Skeletal muscle satellite cell (primary cell): ENCODE data around the gene F11.
"Not testable (repeated sequence)": the region's sequence is repeated elsewhere in the genome, so short reads cannot be mapped to it uniquely, and the experiment has no call there.

ENCODE experiments used
- H3K27me3 ChIP-seq: 2 replicates; pipeline ENCODE4 v1.7.0; 2013; ENCODE audit warnings: low read length; ENCODE audit not compliant: control insufficient read depth, insufficient read depth
- H3K36me3 ChIP-seq: 2 replicates; pipeline ENCODE4 v1.7.0; 2013; ENCODE audit warnings: mild to moderate bottlenecking, control low read depth, low read length; ENCODE audit not compliant: insufficient read depth
- H3K4me1 ChIP-seq: 2 replicates; pipeline ENCODE4 v1.7.0; 2013; ENCODE audit warnings: low read length; ENCODE audit not compliant: control insufficient read depth, insufficient read depth
- H3K4me2 ChIP-seq: 2 replicates; pipeline ENCODE4 v1.7.0; 2013; ENCODE audit warnings: mild to moderate bottlenecking, low read length
- H3K4me3 ChIP-seq: 2 replicates; pipeline ENCODE4 v1.7.0; 2013; ENCODE audit warnings: low read length
- H3K9ac ChIP-seq: 2 replicates; pipeline ENCODE4 v1.7.0; 2013; ENCODE audit warnings: mild to moderate bottlenecking, low read depth, low read length, moderate library complexity
- H3K9me3 ChIP-seq: replicated peaks from 2 replicates; pipeline ENCODE4 v1.7.0; 2013; ENCODE audit warnings: mild to moderate bottlenecking, control low read depth, low read length

The F11 gene

GRCh38 chr4:186258216-186258811, 7.7 kb upstream of the F11 start:
- H3K4me1 ChIP-seq = no peaks in the 10 kb centered on the region
- H3K4me2 ChIP-seq = no peak overlapping the region
- no peak overlapping the region for H3K9ac ChIP-seq
- H3K4me3 ChIP-seq = no peak overlapping the region
- no peaks in the 10 kb centered on the region for H3K27me3 ChIP-seq
- no peaks in the 10 kb centered on the region for H3K36me3 ChIP-seq
- H3K9me3 ChIP-seq = no peaks in the 10 kb centered on the region

- Histone ChIP-seq H3K9ac (no peak overlapping the region), H3K4me3 (no peak overlapping the region), H3K9me3 (no peaks in the 10 kb centered on the region), H3K4me2 (no peak overlapping the region), H3K36me3 (no peaks in the 10 kb centered on the region), H3K27me3 (no peaks in the 10 kb centered on the region), H3K4me1 (no peaks in the 10 kb centered on the region)
Observed at GRCh38 chr4:186260117-186260503, 5.9 kb upstream of the F11 start.

GRCh38 chr4:186260504-186261448, 5.2 kb upstream of the F11 start:
- Histone ChIP-seq H3K4me1 (no peaks in the 10 kb centered on the region), H3K4me3 (no peak overlapping the region), H3K4me2 (no peak overlapping the region), H3K27me3 (no peaks in the 10 kb centered on the region), H3K36me3 (no peaks in the 10 kb centered on the region), H3K9me3 (no peaks in the 10 kb centered on the region), H3K9ac (no peak overlapping the region)

- no peaks in the 10 kb centered on the region for H3K9me3 ChIP-seq
- H3K4me3 ChIP-seq = no peak overlapping the region
- H3K4me1 ChIP-seq = no peaks in the 10 kb centered on the region
- no peak overlapping the region for H3K9ac ChIP-seq
- no peak overlapping the region for H3K4me2 ChIP-seq
- H3K27me3 ChIP-seq = peaks cover 10% of the 10 kb centered on the region
- no peaks in the 10 kb centered on the region for H3K36me3 ChIP-seq
Observed at GRCh38 chr4:186264660-186265059, 1.3 kb upstream of the F11 start.

GRCh38 chr4:186265250-186265649, 739 bp upstream of the F11 start:
- not testable (repeated sequence) for H3K9ac ChIP-seq, H3K36me3 ChIP-seq, H3K4me2 ChIP-seq, H3K4me1 ChIP-seq, H3K27me3 ChIP-seq, H3K9me3 ChIP-seq, H3K4me3 ChIP-seq

- no peak overlapping the region for H3K4me3 ChIP-seq
- H3K36me3 ChIP-seq = no peaks in the 10 kb centered on the region
- H3K4me1 ChIP-seq = no peaks in the 10 kb centered on the region
- peak overlapping the region; percentile 20 for H3K4me2 ChIP-seq
- H3K9ac ChIP-seq = no peak overlapping the region
- no peaks in the 10 kb centered on the region for H3K9me3 ChIP-seq
- peaks cover 10% of the 10 kb centered on the region for H3K27me3 ChIP-seq
Observed at GRCh38 chr4:186266729-186267456, 904 bp downstream of the F11 start.

- no peaks in the 10 kb centered on the region for H3K9me3 ChIP-seq
- no peak overlapping the region for H3K4me2 ChIP-seq
- no peak overlapping the region for H3K4me3 ChIP-seq
- H3K9ac ChIP-seq = no peak overlapping the region
- no peaks in the 10 kb centered on the region for H3K36me3 ChIP-seq
- no peaks in the 10 kb centered on the region for H3K4me1 ChIP-seq
- peaks cover 10% of the 10 kb centered on the region for H3K27me3 ChIP-seq
Observed at GRCh38 chr4:186271081-186271678, 5.2 kb downstream of the F11 start.

GRCh38 chr4:186272699-186273391, 6.9 kb downstream of the F11 start:
- Histone ChIP-seq H3K27me3 (no peaks in the 10 kb centered on the region), H3K4me3 (no peak overlapping the region), H3K4me1 (no peaks in the 10 kb centered on the region), H3K9me3 (no peaks in the 10 kb centered on the region), H3K36me3 (no peaks in the 10 kb centered on the region), H3K4me2 (no peak overlapping the region), H3K9ac (no peak overlapping the region)

GRCh38 chr4:186273392-186273789, 7.4 kb downstream of the F11 start:
- H3K36me3 ChIP-seq, H3K9ac ChIP-seq, H3K27me3 ChIP-seq, H3K4me2 ChIP-seq, H3K4me3 ChIP-seq, H3K4me1 ChIP-seq, H3K9me3 ChIP-seq: not testable (repeated sequence)

- Histone ChIP-seq H3K9ac (no peak overlapping the region), H3K36me3 (no peaks in the 10 kb centered on the region), H3K4me2 (no peak overlapping the region), H3K4me1 (no peaks in the 10 kb centered on the region), H3K9me3 (no peaks in the 10 kb centered on the region), H3K27me3 (peaks cover 2% of the 10 kb centered on the region), H3K4me3 (no peak overlapping the region)
Observed at GRCh38 chr4:186283311-186283710, 17.3 kb downstream of the F11 start.

GRCh38 chr4:186285147-186285546, 19.2 kb downstream of the F11 start:
- Histone ChIP-seq H3K9me3 (no peaks in the 10 kb centered on the region), H3K4me1 (no peaks in the 10 kb centered on the region), H3K27me3 (peaks cover 2% of the 10 kb centered on the region), H3K4me2 (no peak overlapping the region), H3K9ac (no peak overlapping the region), H3K36me3 (no peaks in the 10 kb centered on the region), H3K4me3 (no peak overlapping the region)
